Measurements from ENCODE around the gene ABCC4.
"Not testable (repeated sequence)": the region's sequence is repeated elsewhere in the genome, so short reads cannot be mapped to it uniquely, and the experiment has no call there.

ABCC4 gene

DNA sequence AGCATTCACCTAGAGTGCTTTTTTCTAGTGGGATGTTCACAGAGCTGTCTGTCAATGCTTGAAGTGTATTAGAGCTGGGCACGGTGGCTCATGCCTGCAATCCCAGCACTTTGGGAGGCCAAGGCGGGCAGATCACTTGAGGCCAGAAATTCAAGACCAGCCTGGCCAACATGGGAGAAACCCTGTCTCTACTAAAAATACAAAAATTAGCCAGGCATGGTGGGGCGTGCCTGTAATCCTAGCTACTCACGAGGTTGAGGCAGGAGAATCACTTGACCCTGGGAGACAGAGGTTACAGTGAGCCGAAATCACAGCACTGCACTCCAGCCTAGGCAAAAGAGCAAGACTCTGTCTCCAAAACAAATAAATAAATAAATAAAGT, 108.7 kb downstream of the ABCC4 start:
- not testable (repeated sequence) for DNase-seq

- DNase-seq, result peak; percentile 80
These were observed 109.3 kb downstream of the ABCC4 start for GRCh38 chr13:95191821-95192563.

- no peak for DNase-seq
These were observed 113.1 kb downstream of the ABCC4 start for GRCh38 chr13:95188128-95188527.

DNA sequence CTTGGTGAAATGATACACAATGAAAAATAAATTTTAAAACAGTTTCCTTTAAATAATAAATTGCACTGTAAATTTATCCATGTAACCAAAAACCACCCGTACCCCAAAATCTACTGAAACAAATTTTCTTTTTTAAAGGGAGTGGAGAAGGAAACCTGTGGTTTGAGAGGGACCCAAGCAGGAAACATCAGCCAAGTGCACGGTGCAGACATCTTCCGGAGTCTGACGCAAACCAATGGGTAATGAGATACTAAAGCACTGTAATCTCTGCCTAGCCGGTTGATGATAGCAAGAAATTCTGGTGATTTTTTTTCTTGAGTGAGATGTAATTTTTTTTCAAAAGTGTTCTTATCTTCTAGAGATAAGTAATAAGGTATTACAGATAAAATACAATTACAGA, 115.4 kb downstream of the ABCC4 start:
- peak; percentile 4 for DNase-seq

DNA sequence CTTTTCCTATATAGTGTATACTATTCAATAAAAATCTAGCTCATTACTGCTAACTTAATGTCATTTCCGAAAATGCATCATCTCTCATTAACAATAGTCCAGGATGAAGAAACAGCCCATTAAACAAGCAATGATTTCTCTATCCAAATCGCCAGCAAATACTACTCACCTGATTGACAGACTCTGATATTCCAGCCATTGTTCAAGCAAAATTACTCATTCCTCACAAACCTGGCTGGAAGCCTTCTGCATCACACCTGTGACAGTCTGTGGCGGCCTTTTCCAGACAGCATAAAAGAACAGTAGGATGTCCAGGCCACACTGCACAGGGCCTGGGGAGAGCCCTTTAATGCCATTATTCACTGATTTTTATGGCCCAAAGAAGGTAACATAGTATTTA, 115.9 kb downstream of the ABCC4 start:
- DNase-seq, result no peak

DNA sequence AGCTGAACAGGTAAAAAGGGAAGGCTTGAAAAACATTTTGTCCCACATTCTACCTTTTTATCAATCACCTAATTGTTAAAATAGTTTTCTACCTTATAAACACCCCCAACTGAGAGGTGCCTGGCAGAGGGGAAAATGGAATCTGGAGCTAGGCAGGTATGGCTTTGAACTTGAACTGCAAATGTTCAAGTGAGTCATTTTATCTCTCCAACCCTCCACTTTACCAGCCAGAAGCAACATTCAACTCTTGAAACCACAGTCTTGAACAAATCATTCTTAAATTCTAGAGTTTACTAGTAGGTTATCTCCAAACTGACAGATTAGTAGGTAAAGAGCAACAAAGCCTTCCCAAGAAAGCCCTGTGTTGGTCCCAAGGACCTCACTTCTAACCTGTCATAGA, 116.9 kb downstream of the ABCC4 start:
- DNase-seq, result no peak

DNA sequence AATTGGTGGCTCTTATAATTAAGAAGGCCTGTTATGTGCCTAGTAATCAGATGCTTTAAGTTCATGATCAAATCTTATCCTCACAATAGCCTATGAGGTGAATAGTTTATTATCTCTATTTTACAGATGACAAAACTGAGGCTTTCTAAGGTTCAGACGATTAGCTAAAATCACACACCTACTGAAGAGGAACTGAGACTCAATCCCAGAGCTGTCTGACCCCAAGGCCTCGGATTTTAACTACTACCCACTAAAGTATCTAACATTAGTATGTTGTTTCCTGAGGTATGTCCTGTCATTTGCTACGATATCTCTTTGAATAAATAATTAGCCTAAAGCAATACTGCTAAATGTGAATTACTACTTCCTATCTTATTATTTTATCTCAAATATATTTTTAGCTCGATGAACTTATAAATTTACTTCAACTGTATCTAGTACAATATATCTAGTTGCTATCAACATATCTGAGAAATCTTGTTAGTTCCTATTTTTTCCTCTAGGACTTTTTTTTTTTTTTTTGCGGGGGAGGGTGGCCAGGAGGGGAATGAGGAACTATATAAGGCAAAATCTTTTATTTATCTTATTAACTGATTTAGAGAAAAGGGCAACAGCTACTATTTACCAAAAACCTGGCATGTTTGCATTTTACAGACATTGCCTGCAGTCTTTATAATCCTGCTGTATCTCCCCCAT, 118.5 kb downstream of the ABCC4 start:
- peak; percentile 32 for DNase-seq

- DNase-seq, result no peak
These were observed 119.7 kb downstream of the ABCC4 start for GRCh38 chr13:95181586-95181985.

DNA sequence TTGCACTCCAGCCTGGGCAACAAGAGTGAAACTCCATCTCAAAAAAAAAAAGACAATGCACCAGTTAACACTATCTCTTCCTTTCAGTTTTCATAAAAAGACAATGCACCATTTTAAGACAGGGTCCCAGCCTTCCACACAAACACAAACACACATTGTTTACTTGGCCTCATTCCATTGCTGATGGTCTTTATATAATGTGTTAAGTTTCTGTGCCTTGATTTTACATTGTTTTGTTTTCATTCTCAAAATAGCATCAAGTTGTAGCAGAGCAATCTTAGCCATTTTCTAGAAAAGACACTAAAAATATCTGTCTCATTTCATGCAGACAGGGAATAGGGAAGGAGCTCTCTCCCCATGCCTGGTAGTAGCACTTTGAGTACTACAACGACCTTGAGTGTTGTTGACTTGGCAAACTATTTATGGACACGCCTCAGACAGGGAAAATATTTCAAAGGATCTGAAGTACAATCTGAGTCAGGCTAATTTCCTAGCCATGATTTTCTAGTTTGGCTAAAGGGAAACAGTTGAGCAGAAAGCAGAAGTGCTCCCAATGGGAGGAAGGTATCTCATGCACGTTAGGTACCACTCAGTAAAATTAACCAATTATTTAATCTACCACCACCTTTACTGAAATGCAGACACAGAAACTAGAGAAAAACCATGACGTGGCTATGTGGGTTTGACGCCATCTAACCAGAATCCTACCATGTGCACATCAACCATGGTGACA, 120.6 kb downstream of the ABCC4 start:
- DNase-seq, result peak; percentile 21

- DNase-seq, result no peak
These were observed 124.5 kb downstream of the ABCC4 start for GRCh38 chr13:95176611-95177259.

GRCh38 chr13:95174517-95174916, 126.7 kb downstream of the ABCC4 start:
- DNase-seq, result no peak

DNA sequence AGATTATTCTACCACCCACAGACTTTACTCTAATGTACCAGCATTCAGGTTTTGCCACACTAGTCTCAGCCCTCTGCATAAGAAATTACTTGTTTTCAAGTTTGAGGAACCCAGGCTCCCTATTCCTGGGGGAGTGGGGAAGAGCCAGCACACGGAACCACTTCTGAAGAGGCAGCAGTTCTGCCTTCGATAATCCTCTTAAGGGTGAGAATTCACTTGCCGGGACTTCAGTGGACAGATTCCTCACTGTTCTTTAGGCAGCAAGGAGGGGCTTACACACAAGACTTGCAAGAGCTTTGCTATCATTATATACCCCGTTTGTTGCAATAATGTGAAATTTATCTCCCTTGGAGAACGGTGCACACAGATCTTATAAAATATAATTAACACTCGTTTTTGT, 133.1 kb downstream of the ABCC4 start:
- DNase-seq, result no peak

DNA sequence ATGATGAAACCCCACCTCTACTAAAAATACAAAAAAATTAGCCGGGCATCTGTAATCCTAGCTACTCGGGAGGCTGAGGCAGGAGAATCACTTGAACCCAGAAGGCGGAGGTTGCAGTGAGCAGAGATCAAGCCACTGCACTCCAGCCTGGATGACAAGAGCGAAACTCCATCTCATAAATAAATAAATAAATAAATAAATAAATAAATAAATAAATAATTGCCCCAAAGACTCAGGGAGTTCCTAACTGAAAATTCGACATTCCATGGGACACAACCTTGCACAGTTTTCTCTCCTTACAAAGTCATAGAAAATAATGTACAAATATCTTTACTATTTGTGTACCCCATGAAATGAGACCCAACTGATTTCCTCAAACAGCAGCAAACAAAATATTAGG, 134.2 kb downstream of the ABCC4 start:
- DNase-seq, result not testable (repeated sequence)

- DNase-seq, result no peak
These were observed 136.4 kb downstream of the ABCC4 start for GRCh38 chr13:95164830-95165229.

DNA sequence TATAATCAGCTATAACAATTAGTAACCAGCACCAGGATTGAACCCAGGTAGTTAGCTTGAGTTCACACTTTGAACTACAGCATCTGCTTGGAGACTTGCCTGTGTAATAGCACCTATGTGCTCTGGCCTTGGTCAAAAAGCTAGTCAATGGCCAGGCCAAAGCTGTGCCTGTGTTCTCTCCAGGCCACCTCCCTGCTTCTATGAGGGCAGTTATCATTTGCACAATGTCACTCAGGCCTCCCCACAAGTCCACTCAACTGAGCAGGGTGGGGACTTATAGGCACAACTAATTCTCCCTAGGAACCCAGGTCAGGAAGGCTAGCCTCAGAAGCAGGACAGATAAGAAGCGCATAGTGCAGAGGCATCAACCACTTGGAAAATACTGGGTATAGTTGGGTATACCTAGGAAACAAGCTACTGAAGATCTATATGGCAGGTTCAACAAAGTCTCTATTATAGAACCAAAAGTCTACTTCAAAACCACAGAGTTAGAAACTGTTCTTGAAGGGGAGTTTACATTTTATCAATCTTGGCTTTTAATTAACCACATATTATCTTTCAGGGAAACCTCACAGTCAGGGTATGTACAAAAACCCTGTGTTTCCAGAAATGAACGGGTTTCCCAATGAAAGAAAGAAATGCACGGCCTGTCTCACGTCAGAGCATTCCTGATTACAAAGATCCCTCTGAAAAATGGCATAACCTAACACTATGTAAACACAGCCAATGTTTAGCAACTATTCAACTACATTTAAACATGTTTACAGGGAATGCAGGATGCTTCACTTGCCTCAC, 140.9 kb downstream of the ABCC4 start:
- no peak for DNase-seq

- no peak for DNase-seq
These were observed 141.8 kb downstream of the ABCC4 start for GRCh38 chr13:95159458-95159857.

DNA sequence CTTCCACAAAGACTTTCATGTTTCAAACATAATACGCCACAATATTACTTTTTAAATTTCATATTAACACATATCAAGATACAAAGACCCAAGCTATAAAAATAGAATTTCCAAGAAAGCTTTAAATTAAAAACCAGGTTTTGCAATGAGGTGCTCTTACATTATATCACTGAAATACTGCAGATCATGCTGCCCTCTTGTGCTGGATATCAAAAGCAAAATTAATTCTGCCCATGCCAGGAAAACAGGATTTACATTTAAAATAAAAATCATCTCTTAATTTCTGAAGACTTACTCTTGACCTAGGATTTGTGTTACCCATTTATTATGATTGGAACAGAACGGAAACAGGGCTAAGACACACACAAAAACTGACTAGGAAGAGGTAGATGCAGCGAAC, 145.0 kb downstream of the ABCC4 start:
- no peak for DNase-seq

GRCh38 chr13:95155504-95155903, 145.7 kb downstream of the ABCC4 start:
- no peak for DNase-seq

DNA sequence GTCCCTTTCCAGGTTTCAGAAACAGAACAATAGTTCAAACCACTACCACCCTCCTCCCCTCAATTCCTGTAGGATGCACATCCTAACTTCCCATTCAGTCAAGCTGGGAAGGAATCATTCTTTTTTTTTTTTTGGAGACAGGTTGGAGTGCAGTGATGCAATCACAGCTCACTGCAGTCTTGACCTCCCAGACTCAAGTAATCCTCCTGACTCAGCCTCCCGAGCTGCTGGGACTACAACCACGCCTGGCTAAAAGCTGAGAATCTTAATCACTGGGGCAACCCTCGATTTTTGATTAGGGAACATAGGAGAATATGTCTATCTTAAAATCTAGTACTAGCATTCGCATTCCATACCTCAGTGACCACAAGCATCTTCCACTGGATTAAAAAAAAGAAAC, 146.2 kb downstream of the ABCC4 start:
- no peak for DNase-seq

- DNase-seq, result no peak
These were observed 146.8 kb downstream of the ABCC4 start for GRCh38 chr13:95154413-95154886.

DNA sequence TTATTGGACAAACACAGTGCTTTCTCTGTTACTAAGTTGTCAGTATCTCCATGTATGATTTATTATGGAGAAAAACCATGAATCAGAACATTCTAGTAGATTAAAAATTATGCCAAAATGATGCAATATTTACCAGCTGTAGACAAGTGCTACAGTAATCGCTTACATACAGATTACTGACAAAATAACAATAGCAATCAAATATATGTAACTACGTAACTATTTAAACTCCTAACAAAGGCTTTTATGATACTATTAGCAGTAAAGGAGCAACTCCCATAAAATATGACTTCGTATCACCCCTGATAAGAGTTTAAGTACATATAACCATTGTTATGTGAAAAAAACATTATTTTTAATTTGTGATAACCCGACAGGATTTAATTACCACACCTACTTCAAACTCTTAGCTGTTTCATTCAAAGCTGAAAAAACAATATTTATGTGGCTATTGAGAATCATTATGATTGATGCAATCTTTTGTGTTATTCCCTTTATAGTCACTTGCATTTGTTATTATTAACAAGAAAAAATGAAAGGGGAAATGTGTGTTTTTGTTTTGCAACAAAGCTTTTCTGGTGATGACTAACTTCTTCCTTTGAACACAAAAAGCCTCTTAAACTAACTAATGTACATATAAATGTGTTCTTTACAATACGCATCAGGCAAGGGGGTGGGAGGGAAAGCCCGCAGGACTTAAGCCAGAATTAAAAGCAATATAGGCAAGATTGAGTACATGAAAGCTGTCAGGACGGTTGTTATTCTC, 147.4 kb downstream of the ABCC4 start:
- DNase-seq, result peak; percentile 72
